Caco-2 (cell line): Measurements from ENCODE around the gene CCDC102A. TPM values are rescaled to one million over a fixed set of nuclear protein-coding genes. Genes with fewer than 3 reads are reported as not detected.

Experiments
- BruUV-seq: library from RNA; stranded (reverse); fragments of 400-500 nt; replicated peaks from 2 replicates; lab custom pipeline; 2021; lab: Mats Ljungman, UMichigan
- CTCF ChIA-PET: fragments of 300-600 bp; sonication (Branson Sonifier 250); formaldehyde crosslinking; loops from one replicate; lab custom pipeline; 2022; ENCODE audit warnings: antibody characterized with exemption; lab: Charles Lee
- POLR2A ChIA-PET: fragments of 300-600 bp; sonication (Branson Sonifier 250); formaldehyde crosslinking; loops from one replicate; lab custom pipeline; 2022; ENCODE audit warnings: antibody characterized with exemption; lab: Charles Lee
- DNase-seq, 2 experiments: peaks; one replicate each; pipeline versions ENCODE4 v3.0.0 to v3.0.0-alpha.2; 2020 to 2022
- H3K27me3 ChIP-seq: replicated peaks from 2 replicates; pipeline ENCODE4 v1.6.0; 2011; ENCODE audit warnings: low read length; ENCODE audit not compliant: control insufficient read depth, insufficient read depth
- H3K36me3 ChIP-seq: 2 replicates; pipeline ENCODE4 v1.5.1; 2011; ENCODE audit warnings: low read length; ENCODE audit not compliant: control insufficient read depth, insufficient read depth
- H3K4me1 ChIP-seq: fragments of 250-450 bp; sonication (Bioruptor Pico); 2 replicates; pipeline ENCODE4 v1.5.1; 2020; ENCODE audit warnings: mild to moderate bottlenecking
- H3K4me3 ChIP-seq: 2 replicates; pipeline ENCODE4 v1.5.1; 2011; ENCODE audit warnings: low read depth, mild to moderate bottlenecking, control low read depth, low read length
- H3K9me3 ChIP-seq: fragments of 250-450 bp; sonication (Bioruptor Pico); 2 replicates; pipeline ENCODE4 v1.5.1; 2020; ENCODE audit warnings: mild to moderate bottlenecking, moderate library complexity
- H3K27ac Mint-ChIP-seq: one replicate; pipeline ENCODE4 v1.8.0; 2022; ENCODE audit warnings: mixed read lengths; ENCODE audit not compliant: unreplicated experiment
- H3K27me3 Mint-ChIP-seq: one replicate; pipeline ENCODE4 v1.8.0; 2022; ENCODE audit warnings: mixed read lengths; ENCODE audit not compliant: insufficient read depth, unreplicated experiment
- H3K36me3 Mint-ChIP-seq: one replicate; pipeline ENCODE4 v1.8.0; 2022; ENCODE audit warnings: mild to moderate bottlenecking, mixed read lengths; ENCODE audit not compliant: insufficient read depth, unreplicated experiment
- H3K4me1 Mint-ChIP-seq: one replicate; pipeline ENCODE4 v1.8.0; 2022; ENCODE audit warnings: low read depth, mixed read lengths; ENCODE audit not compliant: unreplicated experiment
- H3K4me3 Mint-ChIP-seq: one replicate; pipeline ENCODE4 v1.8.0; 2022; ENCODE audit warnings: mild to moderate bottlenecking, moderate library complexity, mixed read lengths; ENCODE audit not compliant: unreplicated experiment
- H3K9me3 Mint-ChIP-seq: one replicate; pipeline ENCODE4 v1.8.0; 2022; ENCODE audit warnings: mixed read lengths; ENCODE audit not compliant: unreplicated experiment
- intact Hi-C: fragments of 100-400 bp; cut with micrococcal nuclease; formaldehyde crosslinking; loops from one replicate; pipeline ENCODE4 v1.10.0; 2022; ENCODE audit not compliant: unreplicated experiment
- total RNA-seq: library from RNA; stranded (reverse); gene quantifications from 2 replicates; pipeline ENCODE4 v1.2.3, GENCODE V29; 2022
- TF ChIP-seq, protein P1 (sequence below), 2 experiments: fragments of 200-600 bp in 1 of 2; IDR thresholded peaks; 1 replicate in 1 of 2; 2 replicates in 1 of 2; pipeline versions ENCODE4 v1.5.1 to v1.8.0; 2011 to 2022; ENCODE audit warnings: antibody characterized with exemption in 1 of 2, control low read depth in 1 of 2, inconsistent platforms in 1 of 2, low read depth in 1 of 2, low read length in 1 of 2, mild to moderate bottlenecking in 1 of 2, moderate library complexity in 1 of 2; ENCODE audit not compliant: insufficient read depth in 1 of 2, severe bottlenecking in 1 of 2, unreplicated experiment in 1 of 2

Gene CCDC102A
- total RNA-seq, 1 experiment from 2014 or later: 11.8 TPM

DNA sequence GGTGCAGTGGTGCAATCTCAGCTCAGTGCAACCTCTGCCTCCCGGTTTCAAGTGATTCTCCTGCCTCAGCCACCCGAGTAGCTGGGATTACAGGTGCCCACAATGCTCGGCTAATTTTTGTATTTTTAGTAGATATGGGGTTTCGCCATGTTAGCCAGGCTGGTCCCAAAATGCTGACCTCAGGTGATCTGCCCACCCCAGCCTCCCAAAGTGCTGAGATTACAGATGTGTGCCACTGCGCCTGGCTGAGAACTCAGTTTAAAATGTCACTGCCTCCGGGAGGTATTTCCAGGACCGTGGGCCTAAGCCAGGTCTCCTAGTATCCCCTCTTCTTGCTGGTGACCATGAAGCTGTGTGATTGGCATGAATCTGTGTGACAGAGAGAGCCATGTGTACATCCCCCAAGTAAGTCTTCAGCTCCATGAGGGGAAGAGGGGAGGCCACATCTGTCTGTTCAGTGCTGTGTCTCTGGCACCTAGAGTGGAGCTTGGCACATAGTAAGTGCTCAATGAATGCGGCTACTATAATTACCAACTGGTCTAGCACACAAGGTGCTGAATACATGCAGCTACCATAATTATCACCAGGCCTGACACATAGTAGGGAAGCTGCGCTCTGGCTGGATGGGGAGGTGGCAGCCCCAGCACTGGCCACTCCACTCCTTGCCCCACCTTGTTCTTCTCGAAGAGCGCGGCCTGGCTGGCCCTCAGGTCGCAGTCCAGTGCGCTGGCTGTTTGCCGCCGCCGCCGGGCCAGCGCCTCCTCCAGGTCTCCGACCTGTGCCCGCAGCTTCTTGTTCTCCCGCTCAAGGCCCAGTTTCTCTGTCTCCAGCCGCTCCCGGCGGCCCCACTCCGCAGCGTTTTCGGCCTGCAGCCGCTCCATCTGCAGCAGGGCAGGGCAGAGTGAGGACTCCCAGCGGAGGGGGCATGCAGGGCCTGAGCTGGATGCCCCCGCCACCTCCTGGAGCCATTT lies 18.7 kb downstream of the CCDC102A start:
- ChIA-PET CTCF (interaction anchor here (1.2 to 2.8 kb wide), 4 partner anchors 11 to 55 kb away, joined by 3 to 17 read pairs (median 6); partner anchors contain the start of genes DOK4 and POLR2C), POLR2A (interaction anchor here (0.7 kb wide), 1 partner anchor 38 kb away, joined by 4 read pairs; no protein-coding TSS in a partner anchor)
- Histone ChIP-seq H3K36me3 (no peaks in the 10 kb centered on the region; the same call in 1 of the 2 replicates), H3K9me3 (no peaks in the 10 kb centered on the region), H3K4me1 (peaks cover 26% of the 10 kb centered on the region), H3K27me3 (no peaks in the 10 kb centered on the region), H3K4me3 (no peak overlapping the region)
- peaks cover 19% of the 10 kb centered on the region for H3K4me1 Mint-ChIP-seq
- H3K9me3 Mint-ChIP-seq: no peaks in the 10 kb centered on the region
- TF ChIP-seq, protein P1, sequence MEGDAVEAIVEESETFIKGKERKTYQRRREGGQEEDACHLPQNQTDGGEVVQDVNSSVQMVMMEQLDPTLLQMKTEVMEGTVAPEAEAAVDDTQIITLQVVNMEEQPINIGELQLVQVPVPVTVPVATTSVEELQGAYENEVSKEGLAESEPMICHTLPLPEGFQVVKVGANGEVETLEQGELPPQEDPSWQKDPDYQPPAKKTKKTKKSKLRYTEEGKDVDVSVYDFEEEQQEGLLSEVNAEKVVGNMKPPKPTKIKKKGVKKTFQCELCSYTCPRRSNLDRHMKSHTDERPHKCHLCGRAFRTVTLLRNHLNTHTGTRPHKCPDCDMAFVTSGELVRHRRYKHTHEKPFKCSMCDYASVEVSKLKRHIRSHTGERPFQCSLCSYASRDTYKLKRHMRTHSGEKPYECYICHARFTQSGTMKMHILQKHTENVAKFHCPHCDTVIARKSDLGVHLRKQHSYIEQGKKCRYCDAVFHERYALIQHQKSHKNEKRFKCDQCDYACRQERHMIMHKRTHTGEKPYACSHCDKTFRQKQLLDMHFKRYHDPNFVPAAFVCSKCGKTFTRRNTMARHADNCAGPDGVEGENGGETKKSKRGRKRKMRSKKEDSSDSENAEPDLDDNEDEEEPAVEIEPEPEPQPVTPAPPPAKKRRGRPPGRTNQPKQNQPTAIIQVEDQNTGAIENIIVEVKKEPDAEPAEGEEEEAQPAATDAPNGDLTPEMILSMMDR (IDR thresholded peaks at IDR 0.05; ENCODE audit: insufficient read depth in 1 of 2, low read depth in 1 of 2, low read length in 1 of 2, severe bottlenecking in 1 of 2, unreplicated experiment in 1 of 2): no peak
- H3K4me3 Mint-ChIP-seq: no peak overlapping the region
- no TSS peak for BruUV-seq
- H3K27ac Mint-ChIP-seq: no peak overlapping the region
- peaks cover 8% of the 10 kb centered on the region for H3K36me3 Mint-ChIP-seq
- intact Hi-C loops: no loop called here
- no peaks in the 10 kb centered on the region for H3K27me3 Mint-ChIP-seq
- no peak for DNase-seq

DNA sequence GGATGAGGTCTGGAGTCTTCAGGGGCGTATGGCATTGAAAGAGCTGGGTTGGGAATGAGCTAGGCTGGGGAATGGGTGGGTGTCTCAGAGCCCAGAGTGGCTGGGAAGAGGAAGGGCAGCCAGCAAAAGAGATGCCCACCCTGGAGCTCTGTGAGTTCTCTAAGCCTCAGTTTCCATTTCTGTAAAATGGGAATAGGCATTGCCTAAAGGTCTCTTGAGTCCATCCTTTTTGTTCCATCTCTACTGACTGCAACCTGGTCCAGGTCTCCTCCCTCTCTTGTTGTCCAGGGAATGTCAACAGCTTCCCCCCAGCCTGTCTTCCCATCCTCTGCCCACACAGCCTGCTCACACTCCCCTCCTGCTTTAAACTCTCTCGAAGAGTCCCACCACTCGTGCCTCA lies 19.6 kb downstream of the CCDC102A start:
- peaks cover 26% of the 10 kb centered on the region for H3K4me1 ChIP-seq
- Mint-ChIP-seq H3K4me3 (no peak overlapping the region), H3K27ac (no peak overlapping the region), H3K9me3 (no peaks in the 10 kb centered on the region), H3K27me3 (no peaks in the 10 kb centered on the region), H3K4me1 (peaks cover 19% of the 10 kb centered on the region), H3K36me3 (peaks cover 8% of the 10 kb centered on the region)
- TF ChIP-seq, protein P1 (IDR thresholded peaks at IDR 0.05; ENCODE audit: insufficient read depth in 1 of 2, low read depth in 1 of 2, low read length in 1 of 2, severe bottlenecking in 1 of 2, unreplicated experiment in 1 of 2): no peak
- no peaks in the 10 kb centered on the region for H3K9me3 ChIP-seq
- no TSS peak for BruUV-seq
- H3K4me3 ChIP-seq: no peak overlapping the region
- intact Hi-C loops: no loop called here
- ChIA-PET CTCF (interaction anchor here (0.5 to 2.8 kb wide), 3 partner anchors 42 to 174 kb away, joined by 3 to 10 read pairs (median 6); partner anchors contain the start of gene POLR2C), POLR2A (no interaction called here)
- no peaks in the 10 kb centered on the region; the same call in 1 of the 2 replicates for H3K36me3 ChIP-seq
- H3K27me3 ChIP-seq: no peaks in the 10 kb centered on the region
- no peak for DNase-seq

DNA sequence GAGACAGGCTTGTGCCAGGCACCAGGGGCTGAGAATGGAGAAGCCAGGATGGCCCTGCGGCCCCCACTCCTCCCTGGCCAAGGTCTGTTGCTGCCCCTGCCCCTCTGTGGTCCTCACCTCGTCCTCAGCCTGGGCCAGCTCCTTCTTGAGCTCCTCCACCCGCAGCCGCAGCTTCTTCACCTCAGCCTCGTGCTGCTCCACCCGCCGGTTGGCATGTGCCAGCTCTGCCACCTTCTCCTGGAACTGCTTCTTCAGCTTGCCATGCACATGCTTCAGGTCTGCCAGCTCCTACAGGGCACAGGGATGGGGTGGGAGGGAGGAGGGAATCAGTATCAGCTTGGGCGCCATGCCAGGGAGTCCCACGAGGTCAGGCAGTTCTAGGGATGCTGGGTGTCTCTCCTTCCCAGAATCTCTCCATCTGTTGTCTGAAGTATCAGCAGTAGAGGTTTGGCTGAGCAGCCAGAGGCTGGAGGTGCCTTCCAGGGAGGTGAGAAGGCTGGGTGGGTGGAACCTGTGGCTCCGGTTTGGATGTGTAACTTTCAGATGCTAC lies 20.1 kb downstream of the CCDC102A start:
- Histone ChIP-seq H3K4me3 (no peak overlapping the region), H3K9me3 (no peaks in the 10 kb centered on the region), H3K27me3 (no peaks in the 10 kb centered on the region), H3K36me3 (no peaks in the 10 kb centered on the region; the same call in 1 of the 2 replicates), H3K4me1 (peaks cover 26% of the 10 kb centered on the region)
- Mint-ChIP-seq H3K36me3 (peaks cover 8% of the 10 kb centered on the region), H3K4me3 (no peak overlapping the region), H3K9me3 (no peaks in the 10 kb centered on the region), H3K27me3 (no peaks in the 10 kb centered on the region), H3K4me1 (peaks cover 19% of the 10 kb centered on the region), H3K27ac (no peak overlapping the region)
- no peak for DNase-seq
- ChIA-PET CTCF (interaction anchor here (2.8 kb wide), 1 partner anchor 54 kb away, joined by 10 read pairs; the partner anchor contains the start of gene POLR2C), POLR2A (no interaction called here)
- intact Hi-C loops: no loop called here
- TF ChIP-seq, protein P1 (IDR thresholded peaks at IDR 0.05; ENCODE audit: insufficient read depth in 1 of 2, low read depth in 1 of 2, low read length in 1 of 2, severe bottlenecking in 1 of 2, unreplicated experiment in 1 of 2): no peak
- BruUV-seq: no TSS peak
